GM12872 (cell line): ENCODE measurements around the gene NBEA.
A peak's percentile ranks its signal among the peaks of the same experiment; 100 is the strongest.

ENCODE experiments used
- TF ChIP-seq, protein P1 (sequence below): IDR thresholded peaks from 3 replicates; pipeline ENCODE4 v1.5.1; 2011; ENCODE audit warnings: low read depth, mild to moderate bottlenecking, low read length, moderate library complexity; ENCODE audit not compliant: insufficient read depth

Gene NBEA

GRCh38 chr13:34939771-34940170 lies 2.3 kb upstream of the NBEA start:
- TF ChIP-seq, protein P1, sequence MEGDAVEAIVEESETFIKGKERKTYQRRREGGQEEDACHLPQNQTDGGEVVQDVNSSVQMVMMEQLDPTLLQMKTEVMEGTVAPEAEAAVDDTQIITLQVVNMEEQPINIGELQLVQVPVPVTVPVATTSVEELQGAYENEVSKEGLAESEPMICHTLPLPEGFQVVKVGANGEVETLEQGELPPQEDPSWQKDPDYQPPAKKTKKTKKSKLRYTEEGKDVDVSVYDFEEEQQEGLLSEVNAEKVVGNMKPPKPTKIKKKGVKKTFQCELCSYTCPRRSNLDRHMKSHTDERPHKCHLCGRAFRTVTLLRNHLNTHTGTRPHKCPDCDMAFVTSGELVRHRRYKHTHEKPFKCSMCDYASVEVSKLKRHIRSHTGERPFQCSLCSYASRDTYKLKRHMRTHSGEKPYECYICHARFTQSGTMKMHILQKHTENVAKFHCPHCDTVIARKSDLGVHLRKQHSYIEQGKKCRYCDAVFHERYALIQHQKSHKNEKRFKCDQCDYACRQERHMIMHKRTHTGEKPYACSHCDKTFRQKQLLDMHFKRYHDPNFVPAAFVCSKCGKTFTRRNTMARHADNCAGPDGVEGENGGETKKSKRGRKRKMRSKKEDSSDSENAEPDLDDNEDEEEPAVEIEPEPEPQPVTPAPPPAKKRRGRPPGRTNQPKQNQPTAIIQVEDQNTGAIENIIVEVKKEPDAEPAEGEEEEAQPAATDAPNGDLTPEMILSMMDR: peak; percentile 11; the same call in 1 of the 3 replicates

DNA sequence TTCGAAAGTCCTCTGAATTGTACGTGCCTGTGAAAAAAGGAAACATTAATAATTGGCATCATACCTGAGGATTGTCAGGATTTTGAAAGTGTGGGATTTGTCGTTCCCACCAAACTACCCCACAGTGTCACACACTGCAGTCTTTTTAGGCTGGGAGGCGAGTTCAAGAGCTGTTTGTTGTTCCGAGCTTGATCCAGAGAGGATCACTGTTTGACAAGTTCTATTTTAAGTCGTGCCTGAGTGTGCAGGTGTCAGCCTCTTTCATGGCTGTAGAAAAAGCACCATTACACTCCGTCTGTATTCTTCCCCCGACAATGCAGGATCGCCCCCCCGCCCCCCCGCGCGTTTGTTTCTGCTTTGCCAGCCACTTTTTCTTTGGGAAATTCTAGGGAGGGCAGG lies 635 bp upstream of the NBEA start:
- TF ChIP-seq, protein P1: no peak

GRCh38 chr13:34942732-34943435 lies 814 bp downstream of the NBEA start:
- TF ChIP-seq, protein P1: no peak

DNA sequence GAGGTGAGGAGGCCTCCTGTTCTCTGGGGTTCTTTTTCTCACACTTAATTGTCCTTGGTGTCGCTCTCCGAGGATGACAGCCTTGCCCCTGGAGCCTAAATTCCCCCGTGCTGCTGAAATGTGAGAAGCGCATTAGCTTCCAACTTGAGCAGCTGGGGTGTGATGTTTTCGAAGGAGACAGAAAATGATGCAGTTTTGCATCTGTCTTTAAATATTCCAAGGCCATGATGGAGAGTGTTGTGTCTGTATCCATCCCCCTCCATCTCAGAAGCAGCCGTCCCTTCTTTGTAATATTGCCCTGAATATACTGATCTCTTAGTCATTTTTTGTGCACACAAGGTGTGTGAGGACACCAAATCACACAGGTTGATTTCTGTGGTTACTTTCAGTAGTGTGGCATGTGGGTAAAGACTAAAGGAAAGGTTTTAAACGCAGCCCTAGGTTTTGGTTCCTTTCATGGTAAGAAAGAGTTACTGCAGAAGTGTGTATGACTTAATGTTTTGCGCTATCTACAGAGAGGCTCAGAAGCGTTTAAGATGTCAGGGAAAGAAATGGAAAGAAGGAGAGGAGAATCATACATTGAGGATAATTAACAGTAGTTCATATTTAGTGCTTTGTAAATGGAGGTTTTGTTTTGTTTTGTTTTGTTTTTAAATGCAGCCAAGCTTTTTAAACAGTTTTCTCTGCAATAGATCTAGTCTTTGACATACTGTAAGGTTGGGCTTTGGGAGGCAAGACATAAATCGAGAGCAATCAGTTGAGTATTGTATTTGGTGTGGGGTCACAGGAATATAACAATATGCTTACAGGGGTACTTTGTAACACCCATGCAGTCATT lies 1.6 kb downstream of the NBEA start:
- TF ChIP-seq, protein P1: no peak

- TF ChIP-seq, protein P1: no peak
These were observed 2.2 kb downstream of the NBEA start for GRCh38 chr13:34944274-34944634.

DNA sequence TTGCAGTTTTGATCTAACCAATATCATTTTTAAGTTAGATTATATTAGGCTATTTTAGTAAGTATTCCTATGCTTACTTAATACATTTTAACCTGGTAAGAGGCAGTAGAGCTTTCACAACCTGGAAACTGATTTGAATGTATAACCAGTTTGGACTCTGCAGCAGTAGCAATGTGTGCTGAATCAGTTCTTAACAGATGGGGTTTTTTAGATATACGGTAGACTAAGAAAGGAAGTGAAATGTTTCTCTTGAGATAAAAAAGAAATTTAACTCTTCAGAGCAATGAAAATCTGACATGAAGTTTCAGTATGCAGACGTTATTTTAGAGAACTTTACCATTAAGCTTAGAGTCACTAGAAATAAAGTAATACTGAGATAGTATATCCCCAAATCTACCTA lies 2.7 kb downstream of the NBEA start:
- TF ChIP-seq, protein P1: no peak

- TF ChIP-seq, protein P1: no peak
These were observed 9.5 kb downstream of the NBEA start for GRCh38 chr13:34951528-34951927.
